Smooth muscle cell (in vitro differentiated cells): ENCODE results near the gene AGPAT1. TPM values are rescaled to one million over a fixed set of nuclear protein-coding genes. Genes with fewer than 3 reads are reported as not detected.
A peak's percentile ranks its signal among the peaks of the same experiment; 100 is the strongest.
"Not testable (repeated sequence)": the region's sequence is repeated elsewhere in the genome, so short reads cannot be mapped to it uniquely, and the experiment has no call there.

Experiments used
- DNase-seq: peaks from one replicate; lab custom pipeline; 2025; ENCODE audit not compliant: unreplicated experiment; lab: John Stamatoyannopoulos, UW
- H2AFZ ChIP-seq: fragments of 200-600 bp; sonication (generic); 2 replicates; pipeline ENCODE4 v1.6.0; 2016; ENCODE audit warnings: antibody characterized with exemption, low read depth, mild to moderate bottlenecking
- H3F3A ChIP-seq: fragments of 200-600 bp; sonication (generic); 2 replicates; pipeline ENCODE4 v1.6.0; 2017; ENCODE audit warnings: antibody characterized with exemption, low read depth
- H3K27ac ChIP-seq: fragments of 200-600 bp; sonication (generic); 2 replicates; pipeline ENCODE4 v1.5.1; 2016; ENCODE audit warnings: low read depth, mild to moderate bottlenecking
- H3K27me3 ChIP-seq: fragments of 200-600 bp; sonication (generic); 2 replicates; pipeline ENCODE4 v1.6.1; 2016; ENCODE audit warnings: low read depth, mild to moderate bottlenecking
- H3K36me3 ChIP-seq: fragments of 200-600 bp; sonication (generic); 2 replicates; pipeline ENCODE4 v1.5.1; 2016; ENCODE audit warnings: low read depth
- H3K4me1 ChIP-seq: fragments of 200-600 bp; sonication (generic); 2 replicates; pipeline ENCODE4 v1.5.1; 2016; ENCODE audit warnings: low read depth
- H3K4me2 ChIP-seq: fragments of 200-600 bp; sonication (generic); 2 replicates; pipeline ENCODE4 v1.6.0; 2016; ENCODE audit warnings: mild to moderate bottlenecking
- H3K4me3 ChIP-seq: fragments of 200-600 bp; sonication (generic); 2 replicates; pipeline ENCODE4 v1.5.1; 2016; ENCODE audit warnings: mild to moderate bottlenecking
- H3K79me2 ChIP-seq: fragments of 200-600 bp; sonication (generic); 2 replicates; pipeline ENCODE4 v1.6.0; 2016; ENCODE audit warnings: low read depth, mild to moderate bottlenecking
- H3K9ac ChIP-seq: fragments of 200-600 bp; sonication (generic); 2 replicates; pipeline ENCODE4 v1.6.0; 2016; ENCODE audit warnings: low read depth
- H3K9me3 ChIP-seq: fragments of 200-600 bp; sonication (generic); replicated peaks from 2 replicates; pipeline ENCODE4 v1.5.1; 2016; ENCODE audit warnings: low read depth
- H4K20me1 ChIP-seq: fragments of 200-600 bp; sonication (generic); 2 replicates; pipeline ENCODE4 v1.6.0; 2016; ENCODE audit warnings: low read depth
- CTCF ChIP-seq: fragments of 200-600 bp; sonication (generic); IDR thresholded peaks from 2 replicates; pipeline ENCODE4 v1.5.1; 2017; ENCODE audit warnings: borderline replicate concordance, mild to moderate bottlenecking, antibody characterized with exemption; ENCODE audit not compliant: insufficient read depth, poor library complexity, severe bottlenecking
- WGBS: methylation state at CpG from one replicate; pipeline ENCODE4 v1.1.7; 2016; ENCODE audit warnings: low lambda C conversion rate; 5-methylcytosine and 5-hydroxymethylcytosine counted together
- polyA plus RNA-seq: library from polyadenylated mRNA; unstranded; fragments of >200 nt; fragmentation: Nextera tagmentation; extraction: Ambion mirVana; gene quantifications from 2 replicates; pipeline ENCODE4 v1.2.1, GENCODE V29; 2016
- total RNA-seq: library from RNA; depleted of rRNA; stranded (reverse); fragments of >200 nt; gene quantifications from 2 replicates; pipeline ENCODE4 v1.2.3, GENCODE V29; 2014

AGPAT1 gene
- total and polyA plus RNA-seq, 2 experiments from 2014 or later: 52.4 to 71.1 TPM

- 43% methylated on average over 4 of the region's 4 CpGs for WGBS
Measured at GRCh38 chr6:32146687-32147086, 29.2 kb downstream of the AGPAT1 start.

DNA sequence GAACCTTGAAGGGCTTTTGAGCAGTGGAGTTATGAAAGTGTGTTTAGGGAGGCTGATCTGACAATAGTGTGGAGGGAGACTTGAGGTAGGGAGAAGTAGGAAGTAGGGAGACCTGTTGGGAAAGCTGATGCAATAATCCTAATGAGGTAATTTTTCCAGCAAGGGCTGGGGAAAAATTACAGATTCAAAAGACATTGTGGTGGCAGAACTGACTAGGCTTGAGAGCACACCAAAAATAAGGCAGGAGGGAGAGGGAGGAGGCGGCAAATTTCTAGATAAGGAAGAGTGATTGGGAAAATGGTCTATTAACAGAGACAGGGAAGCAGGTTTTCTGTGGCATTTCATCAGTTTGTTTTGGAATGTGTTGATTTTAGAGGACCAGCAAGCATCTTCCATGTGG is 29.6 kb downstream of the AGPAT1 start:
- Histone ChIP-seq H3K4me3 (no peak overlapping the region), H3K9me3 (no peaks in the 10 kb centered on the region), H3K4me1 (peaks cover under 1% of the 10 kb centered on the region), H3K4me2 (no peak overlapping the region), H2AFZ (peak overlapping the region; percentile 27), H3K27ac (no peak overlapping the region), H3K36me3 (no peaks in the 10 kb centered on the region), H3K9ac (no peak overlapping the region), H3K27me3 (peaks cover 24% of the 10 kb centered on the region), H3F3A (no peaks in the 10 kb centered on the region), H3K79me2 (no peaks in the 10 kb centered on the region), H4K20me1 (no peaks in the 10 kb centered on the region)
- 72% methylated on average over 1 of the region's 1 CpG for WGBS
- DNase-seq: no peak
- TF ChIP-seq CTCF: no peak

More at GRCh38 chr6:32146687-32147086, 29.2 kb downstream of the AGPAT1 start:
- no peaks in the 10 kb centered on the region for H3K36me3 ChIP-seq
- no peaks in the 10 kb centered on the region for H3K9me3 ChIP-seq
- TF ChIP-seq CTCF: no peak
- no peaks in the 10 kb centered on the region for H4K20me1 ChIP-seq
- peaks cover 26% of the 10 kb centered on the region for H3K27me3 ChIP-seq
- H2AFZ ChIP-seq: peak overlapping the region; percentile 27
- no peaks in the 10 kb centered on the region for H3F3A ChIP-seq
- no peak overlapping the region for H3K27ac ChIP-seq
- DNase-seq: no peak
- H3K79me2 ChIP-seq: no peaks in the 10 kb centered on the region
- no peak overlapping the region for H3K4me3 ChIP-seq
- H3K4me2 ChIP-seq: no peak overlapping the region
- H3K9ac ChIP-seq: no peak overlapping the region
- H3K4me1 ChIP-seq: peaks cover 3% of the 10 kb centered on the region

DNA sequence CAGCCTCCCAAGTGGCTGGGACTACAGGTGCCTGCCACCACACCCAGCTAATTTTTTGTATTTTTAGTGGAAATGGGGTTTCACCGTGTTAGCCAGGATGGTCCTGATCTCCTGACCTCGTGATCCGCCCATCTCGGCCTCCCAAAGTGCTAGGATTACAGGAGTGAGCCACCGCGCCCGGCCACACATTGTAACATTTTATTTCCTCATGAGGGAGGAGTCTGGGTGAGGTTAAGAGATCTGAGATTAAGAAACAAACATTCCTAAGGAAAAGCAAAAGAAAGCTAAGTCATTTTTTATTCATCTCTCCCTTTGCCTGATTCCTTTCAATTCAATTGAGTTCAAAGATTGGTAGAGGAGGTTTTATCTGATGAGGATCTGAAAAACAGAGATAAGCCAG is 31.6 kb downstream of the AGPAT1 start:
- WGBS: 96% methylated on average over 7 of the region's 7 CpGs
- not testable (repeated sequence) for H3K4me3 ChIP-seq, H3K27ac ChIP-seq, H3K4me1 ChIP-seq, H3K4me2 ChIP-seq, H2AFZ ChIP-seq, H3K79me2 ChIP-seq, H3K9ac ChIP-seq, H3K36me3 ChIP-seq, H3F3A ChIP-seq, DNase-seq, H3K9me3 ChIP-seq, H3K27me3 ChIP-seq, H4K20me1 ChIP-seq

DNA sequence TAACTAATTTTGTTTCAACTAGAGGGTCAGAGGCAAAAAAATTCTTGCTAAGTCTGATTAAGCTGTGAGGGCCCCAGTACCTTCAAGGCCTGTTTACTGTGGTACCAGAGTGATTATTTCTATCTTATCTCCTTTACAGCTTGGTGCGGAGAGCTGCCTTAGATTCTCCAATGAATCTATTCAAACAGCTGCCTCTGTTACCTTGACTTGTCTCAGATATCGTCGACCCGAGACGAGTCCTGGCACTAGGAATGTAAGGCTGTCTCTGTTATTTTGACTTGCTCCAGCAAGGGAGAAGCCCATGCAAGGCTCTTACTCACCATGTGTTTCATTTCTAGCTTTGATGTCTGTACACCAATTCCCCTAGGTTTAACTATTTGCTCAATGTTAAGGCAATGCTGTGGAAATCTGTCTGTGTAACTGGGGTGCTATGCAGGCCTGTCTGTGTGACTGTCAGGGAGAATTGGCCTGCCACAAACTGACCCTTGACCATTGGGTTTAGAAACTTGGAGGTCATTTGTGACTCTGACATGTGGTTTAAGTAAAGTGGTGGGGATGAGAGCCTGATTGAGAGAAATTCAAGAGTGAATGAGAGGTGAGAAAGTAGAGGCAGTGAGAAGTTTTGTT is 35.4 kb downstream of the AGPAT1 start:
- H3K4me1 ChIP-seq: no peaks in the 10 kb centered on the region
- no peaks in the 10 kb centered on the region for H3K79me2 ChIP-seq
- no peak overlapping the region for H3K27ac ChIP-seq
- no peaks in the 10 kb centered on the region for H3F3A ChIP-seq
- no peak for DNase-seq
- no peak for TF ChIP-seq CTCF
- no peak overlapping the region for H3K4me3 ChIP-seq
- H3K27me3 ChIP-seq: no peaks in the 10 kb centered on the region
- no peak overlapping the region for H3K9ac ChIP-seq
- H3K4me2 ChIP-seq: no peak overlapping the region
- H4K20me1 ChIP-seq: no peaks in the 10 kb centered on the region
- no peaks in the 10 kb centered on the region for H3K9me3 ChIP-seq
- H2AFZ ChIP-seq: peak overlapping the region; percentile 54
- H3K36me3 ChIP-seq: no peaks in the 10 kb centered on the region
- WGBS: 64% methylated on average over 5 of the region's 5 CpGs
